Urothelium cell line (cell line): ENCODE data around the gene TMEM127.
"Not testable (repeated sequence)": the region's sequence is repeated elsewhere in the genome, so short reads cannot be mapped to it uniquely, and the experiment has no call there.

Source experiments
- DNase-seq: peaks from one replicate; pipeline ENCODE4 v3.0.0; 2011; ENCODE audit warnings: low spot score, mixed read lengths
- FAIRE-seq: peaks from 2 replicates; lab custom pipeline; 2011; peaks lifted over from hg19 to GRCh38; lab: Jason Lieb, UNC

The TMEM127 gene

GRCh38 chr2:96265840-96266679 lies at the start of gene TMEM127, which contains the start of gene CIAO1:
Gene TMEM127, minus strand, starts transcription at chr2:96265997. Its CDS starts 616 bp downstream, at chr2:96265381.
Gene CIAO1, plus strand, starts transcription at chr2:96266225. Its CDS starts 126 bp downstream, at chr2:96266351.
- DNase-seq (peak; percentile 100), FAIRE-seq (peak; percentile 90)

GRCh38 chr2:96315005-96315399 lies 49.2 kb upstream of the TMEM127 start:
- no peak for FAIRE-seq
- peak; percentile 26 for DNase-seq

- FAIRE-seq = no peak
- no peak for DNase-seq
Measured at GRCh38 chr2:96308248-96308647, 42.5 kb upstream of the TMEM127 start.

GRCh38 chr2:96306370-96306769 lies 40.6 kb upstream of the TMEM127 start:
- no peak for FAIRE-seq

GRCh38 chr2:96305979-96306308 lies 40.1 kb upstream of the TMEM127 start:
- no peak for DNase-seq
- no peak for FAIRE-seq

More at GRCh38 chr2:96306370-96306769, 40.6 kb upstream of the TMEM127 start:
- DNase-seq = no peak

- DNase-seq (peak; percentile 94), FAIRE-seq (no peak)
Measured at GRCh38 chr2:96305091-96305978, 39.5 kb upstream of the TMEM127 start, which contains the start of gene SNRNP200. Gene SNRNP200, minus strand, starts transcription at chr2:96305546. Its CDS starts 109 bp downstream, at chr2:96305437.

- DNase-seq (no peak), FAIRE-seq (no peak)
Measured at GRCh38 chr2:96304606-96305005, 38.8 kb upstream of the TMEM127 start.

- no peak for FAIRE-seq
- DNase-seq = no peak
Measured at GRCh38 chr2:96301865-96302264, 36.1 kb upstream of the TMEM127 start.

GRCh38 chr2:96296925-96297324 lies 31.1 kb upstream of the TMEM127 start:
- FAIRE-seq = no peak
- DNase-seq = no peak

GRCh38 chr2:96294271-96294670 lies 28.5 kb upstream of the TMEM127 start:
- DNase-seq, FAIRE-seq: not testable (repeated sequence)

GRCh38 chr2:96291751-96292150 lies 26.0 kb upstream of the TMEM127 start:
- FAIRE-seq (no peak), DNase-seq (no peak)

- FAIRE-seq (no peak), DNase-seq (no peak)
Measured at GRCh38 chr2:96287273-96287856, 21.6 kb upstream of the TMEM127 start.

GRCh38 chr2:96276787-96277499 lies 11.1 kb upstream of the TMEM127 start:
- FAIRE-seq (peak; percentile 83), DNase-seq (no peak)

GRCh38 chr2:96274355-96275056 lies 8.7 kb upstream of the TMEM127 start:
- no peak for FAIRE-seq

GRCh38 chr2:96273763-96274162 lies 8.0 kb upstream of the TMEM127 start:
- DNase-seq = no peak
- no peak for FAIRE-seq

More at GRCh38 chr2:96274355-96275056, 8.7 kb upstream of the TMEM127 start:
- DNase-seq = no peak

GRCh38 chr2:96271995-96272394 lies 6.2 kb upstream of the TMEM127 start:
- DNase-seq = no peak
- no peak for FAIRE-seq

- DNase-seq (peak; percentile 57), FAIRE-seq (no peak)
Measured at GRCh38 chr2:96267159-96267971, 1.6 kb upstream of the TMEM127 start.

- FAIRE-seq = no peak
- peak; percentile 49 for DNase-seq
Measured at GRCh38 chr2:96265349-96265839, 403 bp downstream of the TMEM127 start.
